ENCODE measurements around the gene CRTC1.
"Not testable (repeated sequence)": the region's sequence is repeated elsewhere in the genome, so short reads cannot be mapped to it uniquely, and the experiment has no call there.

The CRTC1 gene

GRCh38 chr19:18671303-18672043, 12.0 kb upstream of the CRTC1 start:
- no peak for DNase-seq

GRCh38 chr19:18672044-18672451, 11.4 kb upstream of the CRTC1 start:
- DNase-seq, result no peak

DNA sequence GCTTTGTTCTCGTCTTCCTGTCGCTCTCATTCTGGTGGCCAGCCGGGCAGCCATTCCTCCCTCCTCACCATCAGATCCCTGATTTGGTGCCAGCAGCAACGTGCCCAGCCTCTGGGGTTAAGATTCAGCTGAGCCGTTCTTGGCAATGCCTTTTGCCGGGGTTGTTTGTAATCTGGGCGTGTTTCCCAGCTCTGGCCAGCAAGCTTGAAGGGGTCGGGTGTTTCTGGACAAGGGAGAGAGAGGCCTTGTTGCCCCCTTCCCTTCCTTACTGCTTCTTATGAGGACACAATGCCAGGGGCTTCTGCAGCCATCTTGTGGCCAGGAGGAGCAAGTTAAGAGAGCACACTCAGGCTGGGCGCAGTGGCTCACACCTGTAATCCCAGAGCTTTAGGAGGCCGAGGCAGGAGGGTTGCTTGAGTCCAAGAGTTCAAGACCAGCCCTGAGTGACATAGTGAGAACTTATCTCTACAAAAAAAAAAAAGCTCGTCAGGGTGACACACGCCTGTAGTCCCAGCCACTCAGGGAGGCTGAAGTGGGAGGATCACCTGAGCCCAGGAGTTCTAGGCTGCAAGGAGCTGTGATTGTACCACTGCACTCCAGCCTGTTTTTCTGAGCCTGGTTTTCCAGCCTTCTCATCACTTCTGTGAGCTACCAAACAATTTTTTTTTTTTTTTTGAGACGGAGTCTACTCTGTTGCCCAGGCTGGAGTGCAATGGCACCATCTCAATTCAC, 10.7 kb upstream of the CRTC1 start:
- peak; percentile 24 for DNase-seq

DNA sequence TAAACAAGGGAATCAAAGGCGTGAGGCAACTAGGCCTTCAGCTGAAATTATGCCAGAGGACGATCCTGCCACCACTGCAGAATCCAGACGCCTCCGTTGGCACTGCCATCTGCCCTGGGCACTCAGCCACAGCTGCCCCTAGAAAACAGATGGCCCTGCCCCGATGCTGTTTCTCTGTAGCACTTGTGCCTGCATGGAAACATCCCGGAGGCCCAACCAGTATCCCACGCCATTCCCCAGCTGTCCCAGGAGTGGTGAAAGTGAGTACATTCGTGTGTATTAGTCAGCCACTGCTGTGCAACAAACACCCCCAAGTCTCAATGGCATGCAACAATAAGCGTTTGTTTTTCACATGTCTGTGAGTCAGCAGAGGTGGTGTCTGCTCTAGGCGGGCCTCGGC, 8.9 kb upstream of the CRTC1 start:
- DNase-seq, result no peak

DNA sequence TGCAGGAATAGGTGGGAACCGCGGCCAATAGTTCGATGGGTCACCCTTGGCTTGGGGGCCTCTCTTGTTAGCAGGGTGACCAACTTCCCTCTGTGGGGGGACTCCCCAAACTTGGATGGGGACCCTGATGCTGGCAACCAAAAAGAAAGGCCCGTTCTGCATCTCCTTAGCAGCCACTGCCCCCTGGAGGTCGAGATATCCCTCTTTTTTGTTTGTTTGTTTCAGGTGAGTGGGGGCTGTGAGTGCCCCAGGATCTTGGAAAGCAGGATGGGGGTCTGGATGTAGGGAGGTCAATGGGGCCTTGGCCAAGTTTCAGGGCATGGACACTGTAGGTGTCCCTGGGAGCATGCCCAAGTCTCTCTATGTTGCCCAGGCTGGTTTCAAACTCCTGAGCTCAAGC, 7.7 kb upstream of the CRTC1 start:
- no peak for DNase-seq

- DNase-seq, result no peak
Measured at GRCh38 chr19:18676692-18677091, 6.8 kb upstream of the CRTC1 start.

GRCh38 chr19:18677156-18677555, 6.3 kb upstream of the CRTC1 start:
- DNase-seq, result no peak

DNA sequence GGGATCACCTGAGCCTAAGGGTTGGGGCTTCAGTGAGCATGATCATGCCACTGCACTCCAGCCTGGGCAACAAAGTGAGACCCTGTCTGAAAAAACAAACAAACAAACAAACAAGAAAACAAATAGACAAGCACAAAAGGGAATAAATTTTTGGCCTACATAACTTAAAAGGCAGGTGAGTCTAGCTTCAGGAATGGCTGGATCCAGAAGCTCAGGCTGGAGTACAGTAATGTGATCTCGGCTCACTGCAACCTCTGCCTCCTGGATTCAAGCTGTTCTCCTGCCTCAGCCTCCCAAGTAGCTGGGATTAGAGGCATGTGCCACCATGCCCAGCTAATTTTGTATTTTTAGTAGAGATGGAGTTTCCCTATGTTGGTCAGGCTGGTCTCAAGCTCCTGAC, 3.3 kb upstream of the CRTC1 start:
- DNase-seq, result not testable (repeated sequence)

DNA sequence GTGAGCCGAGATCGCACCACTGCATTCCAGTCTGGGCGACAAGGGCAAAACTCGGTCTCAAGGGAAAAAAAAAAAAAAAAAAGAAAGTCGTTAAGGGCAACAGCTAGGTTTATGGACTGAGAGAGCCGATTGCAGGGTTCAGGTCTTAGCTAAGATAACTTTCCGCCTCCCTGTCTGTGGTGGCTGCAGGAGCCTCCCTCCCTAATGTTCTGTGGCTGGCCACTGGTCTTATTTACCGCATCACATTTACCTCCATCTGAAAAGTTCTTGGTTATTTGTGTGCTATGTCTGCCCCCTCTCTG, 722 bp upstream of the CRTC1 start:
- DNase-seq, result no peak

DNA sequence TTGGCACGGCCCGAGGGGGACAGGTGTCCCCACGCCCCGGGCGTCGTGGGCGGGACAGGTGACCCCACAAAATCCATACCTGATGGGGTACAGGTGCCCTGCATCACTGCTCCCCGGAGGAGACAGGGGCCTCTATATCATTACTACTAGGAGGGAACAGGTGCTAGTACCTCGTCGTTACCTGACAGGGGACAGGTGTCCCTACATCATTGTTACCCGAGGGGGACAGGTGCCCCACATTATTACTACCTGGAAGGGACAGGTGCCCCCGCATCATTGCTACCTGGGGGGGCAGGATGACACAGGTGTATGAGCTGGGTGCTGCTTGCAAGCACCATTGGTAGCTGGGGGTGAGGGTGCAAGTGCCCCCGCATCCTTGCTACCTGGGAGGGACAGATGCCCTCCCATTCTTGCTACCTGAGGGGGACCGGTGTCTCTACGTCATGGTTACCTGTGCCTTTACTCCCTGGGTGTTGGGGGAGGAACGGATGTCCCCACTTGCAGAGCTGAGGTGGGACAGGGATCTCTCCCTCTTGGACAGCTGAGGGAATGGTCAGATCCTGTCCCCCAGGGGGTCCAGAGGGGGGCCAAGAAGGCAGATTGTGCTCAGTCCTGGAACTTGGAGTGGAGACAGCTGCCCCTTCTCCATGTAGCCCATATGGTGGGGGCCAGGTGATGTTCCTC, 620 bp downstream of the CRTC1 start:
- no peak for DNase-seq

GRCh38 chr19:18684642-18684993, 1.1 kb downstream of the CRTC1 start:
- DNase-seq, result no peak

DNA sequence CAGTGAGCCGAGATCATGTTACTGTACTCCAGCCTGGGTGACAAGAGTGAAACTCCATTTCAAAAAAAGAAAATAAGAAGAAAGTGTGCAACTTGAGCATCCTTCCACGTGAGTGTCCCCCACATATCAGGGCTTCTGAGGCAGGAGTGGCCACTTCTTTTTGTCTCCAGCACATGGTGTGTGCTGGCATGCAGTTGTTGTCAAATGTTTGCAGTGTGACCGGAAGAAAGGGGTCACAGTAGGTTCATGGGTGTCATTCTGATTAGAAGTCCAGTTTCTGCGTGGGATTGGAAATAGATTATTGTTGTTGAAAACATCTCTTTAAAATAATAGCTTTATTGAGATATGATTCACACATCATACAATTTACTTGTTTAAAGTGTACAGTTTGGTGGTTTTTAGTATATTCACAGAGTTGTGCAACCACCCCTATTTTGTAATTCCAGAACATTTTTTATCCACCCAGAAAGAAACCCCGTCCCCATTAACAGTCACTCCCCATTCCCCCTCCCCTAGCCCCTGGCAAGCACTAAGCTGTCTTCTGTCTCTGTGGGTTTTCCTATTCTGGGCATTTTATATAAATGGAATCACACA, 2.2 kb downstream of the CRTC1 start:
- DNase-seq, result no peak

GRCh38 chr19:18687740-18688465, 4.4 kb downstream of the CRTC1 start:
- DNase-seq, result no peak

GRCh38 chr19:18696023-18696422, 12.5 kb downstream of the CRTC1 start:
- DNase-seq, result no peak

GRCh38 chr19:18697680-18698079, 14.2 kb downstream of the CRTC1 start:
- DNase-seq, result no peak

DNA sequence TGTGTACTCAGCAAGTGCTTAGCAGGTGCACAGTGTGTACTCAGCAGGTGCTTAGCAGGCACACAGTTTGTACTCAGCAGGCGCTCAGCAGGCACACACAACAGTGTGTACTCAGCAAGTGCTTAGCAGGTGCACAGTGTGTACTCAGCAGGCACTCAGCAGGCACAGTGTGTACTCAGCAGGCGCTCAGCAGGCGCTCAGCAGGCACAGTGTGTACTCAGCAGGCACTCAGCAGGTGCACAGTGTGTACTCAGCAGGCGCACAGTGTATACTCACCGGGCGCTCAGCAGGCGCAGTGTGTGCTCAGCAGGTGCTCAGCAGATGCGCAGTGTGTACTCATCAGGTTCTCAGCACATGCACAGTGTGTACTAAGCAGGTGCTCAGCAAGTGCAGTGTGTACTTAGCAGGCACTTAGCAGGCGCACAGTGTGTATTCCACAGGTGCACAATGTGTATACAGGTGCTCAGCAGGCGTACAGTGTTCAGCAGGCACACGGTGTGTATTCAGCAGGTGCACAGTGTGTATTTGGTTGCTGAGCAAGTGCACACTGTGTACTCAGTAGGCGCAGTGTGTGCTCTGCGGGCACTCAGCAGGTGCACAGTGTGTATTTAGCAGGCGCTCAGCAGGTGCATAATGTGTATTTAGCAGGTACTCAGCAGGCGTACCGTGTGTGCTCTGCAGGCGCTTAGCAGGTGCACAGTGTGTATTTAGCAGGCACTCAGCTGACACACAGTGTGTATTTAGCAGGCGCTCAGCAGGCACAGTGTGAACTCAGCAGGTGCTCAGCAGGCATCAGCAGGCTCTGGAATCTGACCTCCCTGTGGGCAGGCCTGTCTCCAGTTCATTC, 15.1 kb downstream of the CRTC1 start:
- DNase-seq, result no peak

DNA sequence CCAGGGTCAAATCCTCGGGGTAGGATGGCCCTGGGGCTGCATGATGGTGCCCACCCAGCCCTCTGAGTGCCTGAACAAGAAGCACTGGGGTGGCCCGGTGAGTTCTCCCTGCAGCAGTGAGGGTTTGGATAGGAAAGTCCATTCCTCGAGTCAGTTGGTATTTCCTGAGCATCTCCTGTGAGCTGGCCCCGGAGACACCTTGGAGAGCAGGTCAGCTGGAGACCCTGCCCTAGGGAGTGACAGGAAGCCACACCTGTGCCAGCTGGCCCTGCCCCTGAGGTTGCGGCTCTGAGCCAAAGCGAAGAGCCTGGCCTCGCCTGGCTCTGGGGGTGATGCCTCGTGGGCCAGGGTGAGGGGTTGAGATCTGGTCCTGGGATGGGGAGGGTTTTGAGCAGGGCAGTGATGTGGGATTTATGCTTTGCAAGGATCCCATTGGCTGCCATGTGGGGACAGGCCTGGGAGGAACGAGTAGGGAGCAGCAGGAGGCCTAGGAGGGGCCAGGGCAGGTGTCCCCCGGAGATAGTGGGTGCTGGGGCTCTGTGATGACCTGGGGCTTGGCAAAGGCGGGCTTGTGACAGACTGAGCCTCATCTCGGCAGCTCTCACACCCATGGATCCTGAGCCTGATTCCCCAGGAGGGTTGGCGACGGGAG, 16.0 kb downstream of the CRTC1 start:
- DNase-seq, result no peak

DNA sequence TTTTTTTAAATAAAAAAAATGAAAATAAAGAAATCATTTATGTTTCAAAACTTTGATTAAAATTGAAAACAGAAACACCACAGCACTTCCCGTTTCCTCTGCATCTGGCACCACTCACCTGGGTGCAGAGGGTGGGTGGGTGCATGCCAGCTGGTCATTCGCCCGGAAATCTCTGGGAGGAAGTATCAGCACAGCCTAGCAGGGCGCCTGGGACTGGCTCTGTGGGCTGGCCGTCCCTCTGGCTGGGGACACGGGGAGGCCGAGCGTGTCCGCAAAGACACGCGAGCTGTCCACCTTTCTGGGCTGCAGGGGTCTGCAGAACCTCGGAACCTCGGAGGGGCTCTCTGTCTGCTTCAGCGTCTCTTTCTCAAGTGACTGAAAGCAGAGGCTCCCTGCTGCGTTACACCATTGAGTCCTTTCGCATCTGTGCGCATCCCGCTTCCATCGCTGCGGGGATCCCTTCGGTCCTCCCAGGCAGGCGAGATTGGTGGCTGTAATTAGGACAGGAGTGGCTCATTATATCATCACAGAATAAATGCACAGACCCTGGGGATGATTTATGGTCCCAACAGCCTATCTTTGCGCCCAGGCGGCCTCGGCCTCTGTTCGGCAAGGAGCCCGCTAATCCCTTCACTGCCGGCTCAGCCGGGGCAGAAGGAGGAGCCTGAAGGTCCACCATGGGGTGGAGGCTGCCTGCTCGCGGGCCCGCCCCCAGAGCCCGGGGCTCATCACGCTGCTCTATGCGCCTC, 17.2 kb downstream of the CRTC1 start:
- peak; percentile 76 for DNase-seq

DNA sequence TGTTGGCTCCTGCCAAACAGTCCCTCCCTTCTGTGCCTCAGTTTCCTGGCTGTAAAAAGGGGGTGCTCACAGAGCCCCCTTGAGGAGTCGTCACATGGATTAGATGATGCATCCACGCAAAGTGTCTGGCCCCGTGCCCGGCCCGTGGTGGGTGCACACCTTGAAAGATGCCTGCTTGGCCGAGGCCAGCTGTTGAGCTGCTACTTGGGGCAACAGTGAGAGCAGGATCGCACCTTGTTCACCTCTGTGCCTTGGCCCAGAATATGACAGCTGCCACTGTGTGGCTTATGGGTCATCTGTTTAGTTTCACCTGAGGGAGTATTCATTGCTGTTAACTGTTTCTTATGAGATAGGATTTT, 17.7 kb downstream of the CRTC1 start:
- no peak for DNase-seq

GRCh38 chr19:18704054-18704453, 20.6 kb downstream of the CRTC1 start:
- no peak for DNase-seq

GRCh38 chr19:18704971-18705370, 21.5 kb downstream of the CRTC1 start:
- no peak for DNase-seq

Data from MV-4-11 (cell line).